Measurements from ENCODE around the gene NKAIN2. TPM values are rescaled to one million over a fixed set of nuclear protein-coding genes. Genes with fewer than 3 reads are reported as not detected.

The NKAIN2 gene
- total RNA-seq, 2 donors from 2014 or later = 0.31 to 2.3 TPM

GRCh38 chr6:124536157-124536841 is 732.6 kb downstream of the NKAIN2 start:
- Histone ChIP-seq H3K4me1 (no peaks in the 10 kb centered on the region), H3K27ac (no peak overlapping the region), H3K36me3 (no peaks in the 10 kb centered on the region), H3K9me3 (no peaks in the 10 kb centered on the region), H3K4me3 (no peak overlapping the region), H3K27me3 (no peaks in the 10 kb centered on the region)
- no peak for TF ChIP-seq CTCF (IDR thresholded peaks at IDR 0.05)
- no peak for DNase-seq (ENCODE audit: low spot score)

GRCh38 chr6:124536842-124537191 is 733.2 kb downstream of the NKAIN2 start:
- H3K4me1 ChIP-seq = no peaks in the 10 kb centered on the region
- H3K36me3 ChIP-seq = no peaks in the 10 kb centered on the region
- no peaks in the 10 kb centered on the region for H3K9me3 ChIP-seq
- no peaks in the 10 kb centered on the region for H3K27me3 ChIP-seq
- TF ChIP-seq CTCF (IDR thresholded peaks at IDR 0.05) = no peak
- no peak overlapping the region for H3K27ac ChIP-seq
- H3K4me3 ChIP-seq = no peak overlapping the region
- no peak for DNase-seq (ENCODE audit: low spot score)

- DNase-seq (ENCODE audit: low spot score) = no peak
- no peak overlapping the region for H3K4me3 ChIP-seq
- H3K4me1 ChIP-seq = no peaks in the 10 kb centered on the region
- H3K27ac ChIP-seq = no peak overlapping the region
- TF ChIP-seq CTCF (IDR thresholded peaks at IDR 0.05) = no peak
- no peaks in the 10 kb centered on the region for H3K9me3 ChIP-seq
- no peaks in the 10 kb centered on the region for H3K27me3 ChIP-seq
- no peaks in the 10 kb centered on the region for H3K36me3 ChIP-seq
Observed at GRCh38 chr6:124539096-124539495, 735.4 kb downstream of the NKAIN2 start.

GRCh38 chr6:124541573-124541972 is 737.9 kb downstream of the NKAIN2 start:
- Histone ChIP-seq H3K4me3 (no peak overlapping the region), H3K36me3 (no peaks in the 10 kb centered on the region), H3K27me3 (no peaks in the 10 kb centered on the region), H3K4me1 (no peaks in the 10 kb centered on the region), H3K27ac (no peak overlapping the region), H3K9me3 (no peaks in the 10 kb centered on the region)
- TF ChIP-seq CTCF (IDR thresholded peaks at IDR 0.05) = no peak
- no peak for DNase-seq (ENCODE audit: low spot score)

GRCh38 chr6:124546601-124547000 is 742.9 kb downstream of the NKAIN2 start:
- no peak overlapping the region for H3K4me3 ChIP-seq
- no peaks in the 10 kb centered on the region for H3K27me3 ChIP-seq
- DNase-seq (ENCODE audit: low spot score) = no peak
- no peak overlapping the region for H3K27ac ChIP-seq
- no peaks in the 10 kb centered on the region for H3K36me3 ChIP-seq
- no peaks in the 10 kb centered on the region for H3K4me1 ChIP-seq
- no peak for TF ChIP-seq CTCF (IDR thresholded peaks at IDR 0.05)
- H3K9me3 ChIP-seq = no peaks in the 10 kb centered on the region

- Histone ChIP-seq H3K9me3 (no peaks in the 10 kb centered on the region), H3K27ac (no peak overlapping the region), H3K4me1 (no peaks in the 10 kb centered on the region), H3K4me3 (no peak overlapping the region), H3K27me3 (no peaks in the 10 kb centered on the region), H3K36me3 (no peaks in the 10 kb centered on the region)
- no peak for TF ChIP-seq CTCF (IDR thresholded peaks at IDR 0.05)
- no peak for DNase-seq (ENCODE audit: low spot score)
Observed at GRCh38 chr6:124551711-124552233, 748.1 kb downstream of the NKAIN2 start.
